ENCODE measurements around the gene LIFR.

Gene LIFR

DNA sequence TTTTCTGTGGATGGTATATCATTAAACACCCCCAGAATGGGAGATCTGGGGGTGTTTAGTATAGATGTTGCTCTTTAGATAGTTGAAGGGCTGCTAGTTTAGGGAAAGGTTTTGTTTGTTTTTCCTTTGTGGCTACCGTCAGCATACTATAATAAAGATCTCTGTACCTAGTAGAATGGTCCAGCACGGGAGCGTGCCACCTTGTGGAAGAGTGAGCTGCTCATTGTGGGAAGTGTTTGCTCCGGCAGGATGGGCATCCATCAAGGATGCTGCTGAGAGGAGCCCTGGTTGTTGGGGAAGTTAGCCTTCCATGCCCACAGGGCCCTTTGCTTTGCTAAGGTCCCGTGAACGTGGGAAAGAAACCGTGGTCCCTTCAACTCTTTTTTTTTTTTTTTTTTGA lies 113.1 kb downstream of the LIFR start:
- H3K9me3 ChIP-seq (ENCODE audit: control insufficient read depth, insufficient read depth, low read depth, low read length), result no peaks in the 10 kb centered on the region
- H3K36me3 ChIP-seq (ENCODE audit: control insufficient read depth in 2 of 2, insufficient read depth in 1 of 2, low read length in 2 of 2), result no peaks in the 10 kb centered on the region
- CTCF ChIA-PET, result interaction anchor here (0.6 to 11.6 kb wide), 12 partner anchors 12 to 443 kb away, joined by 3 to 333 read pairs (median 15); no protein-coding TSS in a partner anchor
- no peak overlapping the region for H3K27ac ChIP-seq (ENCODE audit: extremely low read depth, low read depth, low read length)
- H3K4me1 ChIP-seq (ENCODE audit: control insufficient read depth, insufficient read depth, low read length), result no peaks in the 10 kb centered on the region
- H3K4me3 ChIP-seq (ENCODE audit: low read depth, low read length), result no peak overlapping the region
- POLR2A ChIA-PET, result interaction anchor here (0.7 kb wide), 1 partner anchor 252 kb away, joined by 4 read pairs; no protein-coding TSS in a partner anchor
- TF ChIP-seq ZNF214 (tag by site-specific recombination; IDR thresholded peaks at IDR 0.05; ENCODE audit: borderline replicate concordance), result no peak
- peak; percentile 45; the same call in 1 of the 2 replicates for TF ChIP-seq PRDM10 (tag by site-specific recombination; IDR thresholded peaks at IDR 0.05)
- TF ChIP-seq ZNF623 (tag by site-specific recombination; IDR thresholded peaks at IDR 0.05), result no peak
- no peak for TF ChIP-seq OVOL3 (tag by site-specific recombination; IDR thresholded peaks at IDR 0.05)
- TF ChIP-seq ZNF157 (tag by site-specific recombination; IDR thresholded peaks at IDR 0.05), result no peak
- no peak for TF ChIP-seq HOXA7 (CRISPR knock-in tag; IDR thresholded peaks at IDR 0.05; ENCODE audit: borderline replicate concordance)

DNA sequence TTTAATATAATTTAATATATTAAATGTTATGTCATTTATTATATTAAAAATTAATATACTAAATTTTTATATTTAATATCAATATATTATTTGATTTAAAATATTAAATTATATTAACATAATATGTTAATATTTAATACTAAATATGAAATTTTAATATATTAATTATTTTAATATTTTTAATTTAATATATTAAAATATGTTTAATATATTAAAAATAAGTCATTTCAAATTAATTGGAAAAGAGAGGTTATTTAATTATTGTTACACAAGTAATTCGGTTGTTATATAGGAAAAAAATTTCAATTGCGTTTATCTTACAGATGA lies 114.2 kb downstream of the LIFR start:
- Histone ChIP-seq H3K4me3 (ENCODE audit: low read depth, low read length) (no peak overlapping the region), H3K27ac (ENCODE audit: extremely low read depth, low read depth, low read length) (no peak overlapping the region), H3K4me1 (ENCODE audit: control insufficient read depth, insufficient read depth, low read length) (no peaks in the 10 kb centered on the region), H3K9me3 (ENCODE audit: control insufficient read depth, insufficient read depth, low read depth, low read length) (no peaks in the 10 kb centered on the region), H3K36me3 (ENCODE audit: control insufficient read depth in 2 of 2, insufficient read depth in 1 of 2, low read length in 2 of 2) (no peaks in the 10 kb centered on the region)
- TF ChIP-seq ZSCAN16 (tag by site-specific recombination; IDR thresholded peaks at IDR 0.05) (no peak), ZNF473 (tag by site-specific recombination; IDR thresholded peaks at IDR 0.05) (no peak), ZNF394 (tag by site-specific recombination; IDR thresholded peaks at IDR 0.05; ENCODE audit: borderline replicate concordance) (no peak), ZNF561 (tag by site-specific recombination; IDR thresholded peaks at IDR 0.05; ENCODE audit: borderline replicate concordance) (no peak), ZNF202 (tag by site-specific recombination; IDR thresholded peaks at IDR 0.05; ENCODE audit: borderline replicate concordance) (no peak), ZNF18 (tag by site-specific recombination; IDR thresholded peaks at IDR 0.05) (no peak), ZNF629 (tag by site-specific recombination; IDR thresholded peaks at IDR 0.05) (no peak), ATF2 (tag by site-specific recombination; IDR thresholded peaks at IDR 0.05; ENCODE audit: low read depth) (no peak), ZEB2 (tag by site-specific recombination; IDR thresholded peaks at IDR 0.05) (no peak)
- ChIA-PET POLR2A (interaction anchor here (0.7 to 2.0 kb wide), 6 partner anchors 16 to 480 kb away, joined by 3 to 19 read pairs (median 4); no protein-coding TSS in a partner anchor), CTCF (interaction anchor here (0.6 to 11.6 kb wide), 112 partner anchors 8 to 638 kb away, joined by 3 to 333 read pairs (median 5); partner anchors contain the start of gene LIFR)
